HG03196 (cell line): ENCODE data around the gene COL23A1.
A peak's percentile ranks its signal among the peaks of the same experiment; 100 is the strongest.
"Not testable (repeated sequence)": the region's sequence is repeated elsewhere in the genome, so short reads cannot be mapped to it uniquely, and the experiment has no call there.

Experiments used
- ATAC-seq: cut with Tn5 transposase; IDR thresholded peaks from one replicate; pipeline ENCODE4 v1.9.1; 2021; ENCODE audit not compliant: unreplicated experiment

The COL23A1 gene

DNA sequence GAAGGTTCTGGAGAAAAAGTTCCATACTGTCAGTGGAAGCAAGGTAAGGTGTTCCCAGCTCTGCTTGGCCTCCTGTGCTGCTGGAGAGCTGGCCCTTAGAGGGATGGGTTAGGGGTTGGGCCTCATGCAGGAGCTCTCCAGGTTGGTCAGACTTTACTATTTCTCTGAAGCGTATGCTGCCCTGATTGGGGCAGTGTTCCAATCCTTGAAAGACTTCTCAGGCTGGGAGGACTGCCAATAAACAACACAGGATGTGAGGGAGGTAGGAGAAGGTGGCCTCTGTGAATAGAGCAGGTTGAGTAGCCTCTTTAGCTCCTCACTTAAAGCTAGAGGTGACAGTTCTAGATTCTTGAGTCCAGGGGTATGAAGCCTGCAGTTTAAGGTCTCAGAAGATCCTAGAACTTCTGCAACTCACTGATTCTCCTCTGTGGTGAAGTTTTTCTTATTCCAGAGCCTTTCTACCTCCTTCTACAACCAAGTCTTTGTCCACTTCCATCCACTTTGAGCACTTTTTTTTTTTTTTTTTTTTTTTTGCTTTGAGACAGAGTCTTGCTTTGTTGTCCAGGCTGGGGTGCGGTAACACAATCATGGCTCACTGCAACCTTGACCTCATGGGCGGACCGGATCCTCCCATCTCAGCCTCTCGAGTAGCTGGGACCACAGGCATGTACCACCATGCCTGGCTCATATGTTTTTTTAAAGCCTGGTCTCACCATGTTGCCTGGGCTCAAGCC is 382.8 kb downstream of the COL23A1 start:
- no peak for ATAC-seq

DNA sequence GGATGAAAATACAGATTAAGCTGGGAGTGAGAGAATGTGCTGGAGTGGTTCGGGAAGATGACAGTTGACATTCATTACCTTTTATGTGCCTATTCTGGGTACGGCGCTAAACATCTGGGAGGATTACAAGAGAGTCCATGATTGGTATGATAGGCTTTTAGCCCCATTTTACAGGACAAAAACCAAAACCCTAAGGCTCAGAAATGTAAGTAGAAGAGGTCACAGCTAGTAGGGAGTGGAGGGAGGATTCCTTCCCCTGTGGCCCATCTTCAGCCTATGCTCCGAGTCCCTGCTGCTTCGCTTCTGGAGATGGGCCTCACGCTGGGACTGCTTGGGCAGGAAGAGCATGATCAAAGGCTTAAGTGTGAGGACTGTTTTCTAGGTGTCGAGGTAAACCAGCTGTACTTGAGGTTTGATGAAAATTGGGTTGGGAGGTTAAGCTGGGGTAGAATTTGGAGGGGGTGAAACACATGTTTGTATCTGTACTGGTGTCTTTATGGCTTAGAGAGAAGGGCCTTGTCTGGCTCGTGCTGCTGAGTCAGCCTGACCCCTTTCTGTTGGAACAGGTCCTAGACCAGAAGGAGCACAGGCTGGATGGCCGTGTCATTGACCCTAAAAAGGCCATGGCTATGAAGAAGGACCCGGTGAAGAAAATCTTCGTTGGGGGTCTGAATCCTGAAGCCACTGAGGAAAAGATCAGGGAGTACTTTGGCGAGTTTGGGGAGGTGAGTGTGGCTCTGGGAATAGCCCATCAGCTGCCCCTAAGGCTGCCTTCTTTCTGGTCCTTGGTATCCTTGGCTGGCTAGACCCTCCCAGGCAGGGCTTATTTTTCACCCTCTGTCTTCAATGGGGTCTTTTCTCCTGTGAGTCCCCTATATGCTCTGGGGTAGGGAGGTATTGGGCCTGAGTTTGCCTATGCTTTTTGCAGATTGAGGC is 383.8 kb downstream of the COL23A1 start:
- ATAC-seq, result no peak

DNA sequence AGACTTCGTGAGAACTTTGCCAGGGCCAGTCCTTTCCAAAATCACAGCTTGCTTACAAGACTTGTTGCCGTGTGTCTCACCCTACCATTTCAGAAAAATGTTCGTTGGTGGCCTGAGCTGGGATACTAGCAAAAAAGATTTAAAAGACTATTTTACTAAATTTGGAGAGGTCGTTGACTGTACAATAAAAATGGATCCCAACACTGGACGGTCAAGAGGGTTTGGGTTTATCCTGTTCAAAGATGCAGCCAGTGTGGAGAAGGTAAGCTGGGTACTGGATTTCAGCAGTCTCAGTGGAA is 384.5 kb downstream of the COL23A1 start:
- no peak for ATAC-seq

DNA sequence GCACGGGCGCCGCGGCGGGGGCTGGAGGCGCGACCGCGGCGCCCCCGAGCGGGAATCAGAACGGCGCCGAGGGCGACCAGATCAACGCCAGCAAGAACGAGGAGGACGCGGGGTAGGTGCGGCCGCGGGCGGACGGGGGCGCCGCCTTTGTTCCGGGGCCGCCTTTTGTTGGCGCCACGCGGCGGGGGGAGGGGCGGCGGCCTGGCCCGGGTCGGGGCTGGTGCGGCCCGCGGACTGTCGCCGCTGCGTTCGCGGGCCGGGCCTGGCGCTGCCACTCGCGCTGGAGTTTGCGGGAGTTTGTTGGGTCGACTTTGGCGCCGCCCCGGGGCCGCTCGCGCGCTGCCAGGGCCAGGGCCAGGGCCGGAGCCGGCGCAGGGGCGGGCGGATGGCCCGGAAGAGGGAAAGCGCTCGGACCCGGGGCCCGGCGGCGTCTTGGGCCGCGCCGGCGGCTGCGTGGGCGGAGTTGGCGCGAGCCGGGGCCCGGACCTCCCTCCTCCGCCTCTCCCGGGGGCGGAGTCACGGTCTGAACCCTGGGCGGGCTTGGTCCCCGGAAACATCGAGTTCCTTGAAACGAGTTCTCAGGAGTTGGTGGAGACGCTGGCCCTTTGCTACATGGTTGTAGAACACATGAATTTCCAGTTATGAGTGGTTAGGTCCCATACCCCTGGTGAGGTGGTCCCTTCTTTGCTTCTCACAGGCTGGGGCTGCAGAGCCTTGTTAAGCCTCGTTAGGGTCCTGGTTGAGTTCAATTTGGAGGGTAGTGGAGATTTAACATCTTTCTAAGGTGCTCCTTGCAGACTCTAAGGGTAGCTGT is 385.1 kb downstream of the COL23A1 start:
- peak; percentile 51 for ATAC-seq

DNA sequence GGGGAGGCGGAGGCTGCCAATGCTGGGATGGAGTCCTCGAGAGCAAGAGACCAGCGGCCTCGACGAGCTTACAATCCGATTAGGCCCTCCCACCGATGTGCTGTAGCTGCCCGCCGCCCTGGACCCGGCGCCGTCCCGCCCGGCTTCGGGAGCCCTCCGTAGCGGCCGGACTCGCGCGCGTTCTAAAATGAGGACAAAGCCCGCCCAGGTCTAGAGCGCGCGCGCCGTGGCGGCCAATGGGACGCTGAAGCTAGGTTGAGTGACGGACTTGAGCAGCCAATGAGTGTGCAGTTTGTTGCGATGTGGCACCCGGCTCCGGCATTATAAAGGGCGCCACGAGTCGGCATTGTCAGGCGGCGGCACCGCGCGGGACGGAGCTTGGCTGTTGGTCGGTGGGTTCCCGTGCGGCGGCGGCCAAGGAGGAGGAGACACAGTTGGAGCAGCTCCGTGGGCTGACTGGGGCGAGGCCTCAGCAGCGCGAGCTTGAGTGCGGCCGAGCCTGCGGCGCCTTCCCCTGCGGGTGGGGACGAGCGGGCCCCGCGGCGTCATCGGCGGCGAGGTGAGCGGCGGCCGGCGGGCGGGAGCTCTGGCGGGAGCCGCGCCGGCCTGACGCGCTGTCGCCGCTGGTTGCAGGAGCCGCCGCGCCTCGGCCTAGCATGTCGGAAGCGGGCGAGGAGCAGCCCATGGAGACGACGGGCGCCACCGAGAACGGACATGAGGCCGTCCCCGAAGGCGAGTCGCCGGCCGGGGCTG is 385.8 kb downstream of the COL23A1 start, which contains the start of gene HNRNPAB:
HNRNPAB (plus strand) TSS at position 352 of the 753 bp plus-strand sequence; CDS start at position 657, 305 bp downstream.
- ATAC-seq, result peak; percentile 82

DNA sequence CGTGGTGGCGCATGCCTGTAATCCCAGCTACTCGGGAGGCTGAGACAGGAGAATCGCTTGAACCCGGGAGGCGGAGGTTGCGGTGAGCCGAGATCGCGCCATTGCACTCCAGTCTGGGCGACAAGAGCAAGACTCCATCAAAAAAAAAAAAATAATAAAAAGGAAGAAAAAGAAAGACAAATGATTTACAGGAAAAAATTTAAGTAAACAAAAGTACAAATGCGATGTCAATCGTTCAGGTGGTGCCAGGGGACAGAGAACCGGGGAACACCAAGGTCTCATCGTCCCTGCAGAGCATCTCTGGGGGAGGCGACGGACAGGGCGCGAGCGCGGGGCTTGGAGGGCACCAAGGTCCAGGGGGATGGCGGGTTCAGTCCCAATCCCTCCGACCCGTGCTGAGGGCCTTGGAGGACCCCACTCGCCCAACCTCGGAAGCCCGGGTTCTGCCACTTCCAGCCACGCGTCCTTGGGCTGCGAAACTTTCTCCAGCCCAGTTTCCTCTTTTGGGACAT is 386.5 kb downstream of the COL23A1 start:
- no peak for ATAC-seq

DNA sequence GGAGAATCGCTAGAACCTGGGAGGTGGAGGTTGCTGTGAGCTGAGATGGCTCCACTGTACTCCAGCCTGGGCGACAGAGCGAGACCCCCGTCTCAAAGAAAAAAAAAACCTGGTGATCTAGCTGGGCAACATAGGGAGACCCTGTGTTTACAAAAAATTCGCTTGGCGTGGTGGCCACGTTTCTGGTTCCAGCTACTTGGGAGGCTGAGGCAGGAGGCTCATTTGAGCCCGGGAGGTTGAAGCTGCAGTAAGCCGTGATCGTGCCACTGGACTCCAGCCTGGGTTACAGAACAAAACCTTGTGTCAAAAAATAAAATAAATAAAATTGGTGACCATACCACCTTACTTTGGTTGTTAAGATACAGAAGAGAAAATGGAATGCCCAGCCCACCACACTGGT is 387.7 kb downstream of the COL23A1 start:
- ATAC-seq, result no peak

DNA sequence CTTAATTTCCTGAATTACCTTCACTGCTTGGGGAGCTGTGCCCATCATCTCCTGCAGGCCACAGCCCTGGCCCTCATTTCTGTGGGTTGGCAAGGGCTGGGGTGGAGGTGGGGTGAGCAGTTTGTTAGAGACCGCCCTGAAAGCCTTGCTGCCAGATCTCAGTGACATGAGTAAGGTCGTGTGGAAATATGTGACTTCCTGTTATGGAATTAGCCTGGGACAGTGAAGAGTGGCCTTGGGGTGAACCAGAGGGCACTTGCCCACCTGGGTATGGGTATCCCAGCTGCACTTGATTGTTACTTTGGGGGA is 388.3 kb downstream of the COL23A1 start:
- no peak for ATAC-seq

DNA sequence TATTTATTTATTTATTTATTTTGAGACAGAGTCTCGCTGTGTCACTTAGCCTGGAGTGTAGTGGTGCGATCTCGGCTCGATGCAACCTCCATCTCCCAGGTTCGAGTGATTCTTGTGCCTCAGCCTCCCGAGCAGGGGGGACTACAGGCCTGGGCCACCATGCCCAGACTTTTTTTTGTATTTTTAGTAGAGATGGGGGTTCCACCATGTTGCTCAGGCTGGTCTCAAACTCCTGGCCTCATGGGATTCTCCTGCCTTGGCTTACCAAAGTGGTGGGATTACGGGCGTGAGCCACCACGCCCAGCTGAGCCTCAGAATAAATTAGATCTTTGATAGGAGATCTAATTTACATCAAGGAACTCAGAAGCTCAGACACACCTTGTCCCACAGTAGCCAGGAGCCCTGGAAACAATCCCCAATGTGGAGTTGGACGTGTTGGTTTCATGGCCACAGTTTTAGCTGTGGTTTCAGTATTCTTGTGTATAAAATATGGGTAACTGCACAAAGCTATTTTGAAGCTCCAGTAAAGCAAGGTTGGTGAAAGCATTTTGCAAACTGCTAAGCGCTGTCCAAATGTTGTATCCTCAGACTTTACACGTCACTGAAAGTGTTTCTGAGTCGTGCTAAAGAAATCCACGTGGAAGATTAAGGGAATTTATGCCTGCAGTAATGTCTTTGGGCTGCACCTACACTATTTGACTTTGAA is 388.8 kb downstream of the COL23A1 start:
- no peak for ATAC-seq

DNA sequence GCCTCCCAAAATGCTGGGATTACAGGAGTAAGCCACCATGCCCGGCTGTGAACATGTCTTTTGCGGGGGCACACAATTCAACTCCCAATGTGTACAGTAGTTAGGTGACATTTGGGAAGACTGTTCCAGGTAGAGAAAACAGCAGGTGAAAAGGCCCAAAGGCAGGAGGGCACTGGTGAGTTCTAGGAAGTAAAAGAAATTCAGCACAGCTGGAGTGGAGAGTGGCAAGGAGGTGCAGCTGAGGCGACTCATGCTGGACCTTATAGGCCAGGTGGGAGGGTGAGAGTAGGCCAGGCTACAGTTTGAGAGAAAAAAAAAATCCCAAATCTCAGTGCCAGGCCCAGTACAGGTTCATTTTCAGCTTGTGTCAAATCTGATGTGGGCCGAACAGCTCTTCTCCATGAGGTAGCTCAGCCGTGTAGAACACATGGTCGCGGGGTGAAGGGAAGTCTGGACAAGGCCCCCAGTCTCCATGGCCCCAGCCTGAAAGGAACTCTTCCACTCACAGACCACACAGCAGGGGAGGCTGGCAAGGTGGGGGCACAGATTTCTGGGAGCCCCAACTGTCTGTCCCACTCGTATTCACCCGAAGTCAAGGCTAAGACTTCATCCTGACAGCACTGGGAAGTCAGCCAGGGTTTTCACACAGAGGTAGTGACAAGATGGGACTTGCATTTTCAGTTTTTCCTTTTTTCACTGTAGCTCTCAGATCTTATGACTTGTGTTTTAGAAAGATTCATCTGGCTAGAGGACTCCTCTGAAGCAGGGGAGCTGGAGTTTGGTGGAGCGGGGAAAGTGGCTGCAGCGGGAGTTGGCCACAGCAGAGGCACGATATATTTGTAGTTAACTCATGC is 390.4 kb downstream of the COL23A1 start:
- no peak for ATAC-seq

DNA sequence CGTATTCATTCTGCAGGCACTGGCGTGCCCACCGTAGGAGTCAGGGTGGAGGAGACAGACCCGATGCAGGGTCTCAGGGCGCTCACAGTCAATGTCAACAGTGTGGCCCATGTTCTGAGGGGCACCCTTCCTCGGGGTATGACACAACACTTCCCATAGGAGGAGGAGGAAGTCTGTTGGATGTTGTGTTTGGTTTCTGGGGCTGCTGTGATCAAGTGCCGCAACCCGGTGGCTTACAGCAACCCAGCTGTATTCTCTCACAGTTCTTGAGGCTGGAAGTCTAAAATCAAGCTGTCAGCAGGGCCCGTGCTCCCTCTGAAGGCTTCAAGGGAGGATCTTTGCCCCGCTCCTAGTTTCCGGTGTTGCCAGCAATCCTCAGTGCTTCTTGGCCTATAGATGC is 391.5 kb downstream of the COL23A1 start:
- ATAC-seq, result no peak

DNA sequence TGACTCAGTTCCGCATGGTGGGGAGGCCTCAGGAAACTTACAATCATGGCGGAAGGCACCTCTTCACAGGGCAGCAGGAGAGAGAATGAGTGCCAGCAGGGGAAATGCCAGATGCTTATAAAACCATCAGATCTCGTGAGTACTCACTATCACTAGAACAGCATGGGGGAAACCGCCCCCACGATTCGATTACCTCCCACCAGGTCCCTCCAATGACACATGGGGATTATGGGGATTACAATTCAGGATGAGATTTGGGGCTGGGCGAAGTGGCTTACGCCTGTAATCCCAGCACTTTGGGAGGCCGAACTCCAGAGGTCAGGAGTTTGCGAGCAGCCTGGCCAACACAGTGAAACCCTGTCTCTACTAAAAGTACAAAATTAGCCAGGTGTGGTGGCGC is 392.0 kb downstream of the COL23A1 start:
- not testable (repeated sequence) for ATAC-seq

DNA sequence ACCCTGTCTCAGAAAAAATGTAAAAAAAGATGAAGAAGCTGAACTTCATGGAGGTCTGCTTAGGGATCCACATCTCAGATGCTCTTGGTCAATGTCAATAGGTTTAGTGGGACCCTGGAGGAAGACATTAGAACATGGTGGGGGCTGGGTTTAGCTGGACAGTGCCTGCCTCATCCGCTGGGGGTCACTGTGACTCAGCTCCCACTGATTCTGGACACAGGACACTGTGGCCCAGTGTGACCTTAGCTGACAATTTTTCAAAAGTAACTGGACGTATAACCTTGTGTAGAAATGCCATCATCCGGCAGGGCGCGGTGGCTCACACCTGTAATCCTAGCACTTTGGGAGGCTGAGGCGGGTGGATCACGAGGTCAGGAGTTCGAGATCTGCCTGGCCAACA is 393.2 kb downstream of the COL23A1 start:
- no peak for ATAC-seq

DNA sequence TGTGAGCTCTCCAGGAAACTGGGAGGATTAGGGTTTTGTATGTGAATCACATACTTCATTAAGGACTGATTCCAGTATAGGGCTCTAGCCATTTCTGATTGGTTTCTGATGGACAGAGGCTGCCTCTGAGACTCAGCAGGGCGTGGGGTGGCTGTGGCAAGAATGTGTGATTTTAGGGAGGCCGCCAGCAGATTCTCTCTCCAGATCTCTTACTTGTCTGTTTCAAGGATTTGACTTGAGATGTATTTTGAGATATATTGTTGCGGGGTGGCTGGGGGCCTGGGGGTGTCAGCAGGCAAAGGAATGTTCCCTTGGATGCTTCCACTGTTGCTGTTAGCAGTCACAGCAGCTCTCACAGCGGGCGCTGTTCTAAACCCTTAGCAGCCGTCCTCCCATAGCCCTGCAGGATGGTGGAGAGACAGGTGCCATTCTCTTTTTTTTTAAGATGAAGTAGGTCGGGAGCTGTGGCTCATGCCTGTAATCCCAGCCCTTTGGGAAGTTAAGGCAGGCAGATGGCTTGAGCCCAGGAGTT is 393.8 kb downstream of the COL23A1 start:
- no peak for ATAC-seq

DNA sequence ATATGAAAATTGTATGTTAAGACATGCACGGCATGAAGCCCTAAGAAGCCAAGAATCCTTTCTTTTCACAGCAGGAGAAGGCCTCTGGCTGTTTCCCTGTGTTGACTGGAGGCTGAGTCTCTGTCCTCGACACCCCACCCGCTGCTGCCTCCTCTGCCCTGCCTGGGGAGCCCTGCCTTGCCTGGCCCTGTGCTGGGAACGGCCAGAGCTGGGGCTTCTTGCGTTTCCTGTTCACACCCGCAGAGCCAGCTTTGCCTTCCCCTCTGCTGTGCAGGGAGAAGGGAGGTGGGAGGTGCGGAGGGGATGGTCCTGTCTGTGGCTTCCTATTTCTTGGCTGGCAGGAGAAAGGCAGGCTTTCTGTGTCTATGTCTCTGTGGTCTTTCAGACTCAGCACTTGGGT is 396.2 kb downstream of the COL23A1 start:
- no peak for ATAC-seq

DNA sequence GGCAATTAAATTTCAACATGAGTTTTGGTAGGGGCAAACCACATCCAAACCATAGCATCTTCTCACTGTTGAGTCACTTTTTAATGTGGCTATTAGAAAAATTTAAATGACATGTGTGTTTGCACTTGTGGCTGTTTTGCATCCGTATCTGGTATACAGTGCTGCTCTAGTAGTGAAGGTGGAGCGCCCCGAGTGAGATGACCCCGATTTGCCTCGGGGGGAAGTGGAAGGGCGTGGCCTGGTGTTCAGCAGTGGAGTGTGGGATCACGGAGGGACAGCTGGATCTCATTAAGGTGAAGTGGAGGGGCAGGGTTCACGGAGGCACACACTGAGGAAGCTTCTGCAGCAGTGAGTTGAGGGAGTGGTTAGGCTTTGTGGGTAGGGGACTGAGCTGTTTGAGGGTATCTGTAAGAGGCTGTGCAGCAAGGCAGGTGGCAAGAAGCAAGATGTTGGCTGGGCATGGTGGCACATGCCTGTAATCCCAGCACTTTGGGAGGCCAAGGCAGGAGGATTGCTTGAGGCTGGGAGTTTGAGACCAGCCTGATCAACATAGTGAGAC is 396.9 kb downstream of the COL23A1 start:
- no peak for ATAC-seq

DNA sequence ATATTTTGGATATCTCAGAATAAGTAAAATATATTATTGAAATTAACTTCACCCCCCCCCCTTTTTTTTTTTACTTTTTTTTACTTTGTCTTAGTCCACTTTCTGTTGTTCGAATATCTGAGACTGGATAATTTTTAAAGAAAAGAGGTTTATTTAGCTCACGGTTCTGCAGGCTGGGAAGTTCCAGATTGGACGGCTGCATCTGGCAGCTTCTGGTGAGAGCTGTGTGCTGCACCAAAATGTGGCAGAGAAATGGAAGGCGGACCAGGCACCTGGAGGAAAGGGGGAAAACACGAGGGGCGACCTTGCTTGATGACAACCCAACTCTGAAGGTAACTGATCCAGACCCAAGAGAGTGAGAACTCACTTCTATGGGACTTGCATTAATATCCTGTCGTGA is 397.4 kb downstream of the COL23A1 start:
- ATAC-seq, result no peak

DNA sequence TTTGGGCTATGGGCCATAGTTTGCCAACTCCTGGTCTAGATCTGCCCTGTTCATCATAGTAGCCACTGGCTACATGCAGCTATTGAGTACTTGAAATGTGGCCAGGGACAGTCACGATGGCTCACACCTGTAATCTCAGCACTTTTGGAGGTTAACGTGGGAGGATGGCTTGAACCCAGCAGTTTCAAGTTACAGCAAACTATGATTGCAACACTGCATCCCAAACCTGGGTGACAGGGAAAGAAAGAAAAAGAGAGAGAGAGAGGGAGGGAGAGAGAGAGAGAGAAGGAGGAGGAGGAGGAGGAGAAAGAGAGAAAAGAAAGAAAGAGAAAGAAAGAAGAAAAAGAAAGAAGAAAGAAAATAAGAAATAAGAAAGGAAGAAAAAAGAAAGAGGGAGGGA is 397.9 kb downstream of the COL23A1 start:
- no peak for ATAC-seq

DNA sequence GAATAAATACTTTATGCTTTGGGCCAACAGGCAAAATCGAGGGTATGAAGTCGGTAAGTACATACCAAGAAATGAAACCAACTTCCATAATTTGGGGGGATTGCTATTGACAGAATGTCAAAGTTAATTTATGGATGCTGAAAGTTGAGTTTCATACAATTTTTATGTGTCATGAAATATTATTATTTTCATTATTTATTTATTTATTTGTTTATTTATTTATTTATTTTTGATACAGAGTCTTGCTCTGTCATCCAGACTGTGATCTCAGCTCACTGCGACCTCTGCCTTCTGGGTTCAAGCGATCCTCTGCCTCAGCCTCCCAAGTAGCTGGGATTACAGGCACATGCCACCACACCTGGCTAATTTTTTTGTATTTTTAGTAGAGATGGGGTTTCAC is 398.5 kb downstream of the COL23A1 start:
- ATAC-seq, result no peak
